ENCODE results near the gene HIPK4. TPM values are rescaled to one million over a fixed set of nuclear protein-coding genes. Genes with fewer than 3 reads are reported as not detected.

Gene HIPK4
- total RNA-seq, 3 donors from 2014 or later (not counting 1 experiment from before 2014, with no cell fraction given), result 0.14 to 0.29 TPM; not detected in 1

- Histone ChIP-seq H3K27ac (ENCODE audit: low read length) (no peak overlapping the region), H3K4me1 (ENCODE audit: control insufficient read depth, insufficient read depth, low read length) (no peaks in the 10 kb centered on the region), H3K4me3 (ENCODE audit: low read length) (no peak overlapping the region), H3K9me3 (ENCODE audit: control insufficient read depth, insufficient read depth, low read length) (no peaks in the 10 kb centered on the region), H3K27me3 (ENCODE audit: control insufficient read depth, insufficient read depth, low read length) (no peaks in the 10 kb centered on the region), H3K36me3 (ENCODE audit: control insufficient read depth, insufficient read depth, low read length) (peaks cover 20% of the 10 kb centered on the region)
- WGBS (ENCODE audit: insufficient coverage), result 96% methylated on average over 16 of the region's 17 CpGs
- intact Hi-C loops (cut with micrococcal nuclease), result no loop called here
- no peaks in the 10 kb centered on the region for H3K9me3 Mint-ChIP-seq
- H3K27ac Mint-ChIP-seq, result no peak overlapping the region
- no peak overlapping the region for H3K4me3 Mint-ChIP-seq
- H3K36me3 Mint-ChIP-seq, result no peaks in the 10 kb centered on the region
- TF ChIP-seq, protein P1, sequence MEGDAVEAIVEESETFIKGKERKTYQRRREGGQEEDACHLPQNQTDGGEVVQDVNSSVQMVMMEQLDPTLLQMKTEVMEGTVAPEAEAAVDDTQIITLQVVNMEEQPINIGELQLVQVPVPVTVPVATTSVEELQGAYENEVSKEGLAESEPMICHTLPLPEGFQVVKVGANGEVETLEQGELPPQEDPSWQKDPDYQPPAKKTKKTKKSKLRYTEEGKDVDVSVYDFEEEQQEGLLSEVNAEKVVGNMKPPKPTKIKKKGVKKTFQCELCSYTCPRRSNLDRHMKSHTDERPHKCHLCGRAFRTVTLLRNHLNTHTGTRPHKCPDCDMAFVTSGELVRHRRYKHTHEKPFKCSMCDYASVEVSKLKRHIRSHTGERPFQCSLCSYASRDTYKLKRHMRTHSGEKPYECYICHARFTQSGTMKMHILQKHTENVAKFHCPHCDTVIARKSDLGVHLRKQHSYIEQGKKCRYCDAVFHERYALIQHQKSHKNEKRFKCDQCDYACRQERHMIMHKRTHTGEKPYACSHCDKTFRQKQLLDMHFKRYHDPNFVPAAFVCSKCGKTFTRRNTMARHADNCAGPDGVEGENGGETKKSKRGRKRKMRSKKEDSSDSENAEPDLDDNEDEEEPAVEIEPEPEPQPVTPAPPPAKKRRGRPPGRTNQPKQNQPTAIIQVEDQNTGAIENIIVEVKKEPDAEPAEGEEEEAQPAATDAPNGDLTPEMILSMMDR (IDR thresholded peaks at IDR 0.05), result no peak
- DNase-seq, result no peak
- H3K27me3 Mint-ChIP-seq (ENCODE audit: low read depth in 2 of 2), result no peaks in the 10 kb centered on the region
- no peak for ATAC-seq
- peaks cover 0 to 5% of the 10 kb centered on the region in 2 donors for H3K4me1 Mint-ChIP-seq
These were observed 13.6 kb downstream of the HIPK4 start for GRCh38 chr19:40376286-40376862.

DNA sequence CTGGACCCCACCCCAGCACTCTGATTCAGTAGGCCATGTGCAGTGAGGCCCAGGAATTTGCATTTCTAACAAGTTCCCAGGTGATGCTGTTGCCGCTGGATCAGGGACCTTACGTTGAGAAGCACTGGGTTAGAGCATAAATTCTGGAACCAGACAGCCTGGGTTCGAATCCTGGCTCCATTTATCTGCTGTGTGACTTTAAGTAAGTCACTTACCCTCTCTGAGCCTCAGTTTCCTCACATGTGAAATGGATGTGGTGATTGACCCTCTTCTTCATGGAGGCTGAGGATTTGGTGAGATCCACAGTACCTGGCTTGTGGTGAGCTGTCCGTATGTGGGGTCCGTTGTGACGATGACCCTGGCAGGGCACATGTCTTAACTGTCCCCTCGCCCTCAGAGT is 15.9 kb downstream of the HIPK4 start:
- Mint-ChIP-seq H3K9me3 (no peaks in the 10 kb centered on the region), H3K4me3 (no peak overlapping the region), H3K4me1 (peaks cover 0 to 5% of the 10 kb centered on the region in 2 donors), H3K27ac (peak overlapping the region in 1 of 2 donors; percentile 23), H3K36me3 (no peaks in the 10 kb centered on the region), H3K27me3 (ENCODE audit: low read depth in 2 of 2) (no peaks in the 10 kb centered on the region)
- Histone ChIP-seq H3K4me3 (ENCODE audit: low read length) (no peak overlapping the region), H3K27me3 (ENCODE audit: control insufficient read depth, insufficient read depth, low read length) (no peaks in the 10 kb centered on the region), H3K36me3 (ENCODE audit: control insufficient read depth, insufficient read depth, low read length) (peaks cover 27% of the 10 kb centered on the region), H3K27ac (ENCODE audit: low read length) (no peak overlapping the region), H3K4me1 (ENCODE audit: control insufficient read depth, insufficient read depth, low read length) (no peaks in the 10 kb centered on the region), H3K9me3 (ENCODE audit: control insufficient read depth, insufficient read depth, low read length) (no peaks in the 10 kb centered on the region)
- no peak for ATAC-seq
- no peak for DNase-seq
- TF ChIP-seq, protein P1 (IDR thresholded peaks at IDR 0.05), result no peak
- 99% methylated on average over 7 of the region's 7 CpGs for WGBS (ENCODE audit: insufficient coverage)
- intact Hi-C loops (cut with micrococcal nuclease), result no loop called here

GRCh38 chr19:40371802-40372122 is 18.2 kb downstream of the HIPK4 start:
- Histone ChIP-seq H3K27me3 (ENCODE audit: control insufficient read depth, insufficient read depth, low read length) (no peaks in the 10 kb centered on the region), H3K4me3 (ENCODE audit: low read length) (no peak overlapping the region), H3K4me1 (ENCODE audit: control insufficient read depth, insufficient read depth, low read length) (no peaks in the 10 kb centered on the region), H3K36me3 (ENCODE audit: control insufficient read depth, insufficient read depth, low read length) (peaks cover 36% of the 10 kb centered on the region), H3K27ac (ENCODE audit: low read length) (no peak overlapping the region), H3K9me3 (ENCODE audit: control insufficient read depth, insufficient read depth, low read length) (no peaks in the 10 kb centered on the region)
- DNase-seq, result no peak
- Mint-ChIP-seq H3K4me1 (peaks cover 0 to 5% of the 10 kb centered on the region in 2 donors), H3K27me3 (ENCODE audit: low read depth in 2 of 2) (no peaks in the 10 kb centered on the region), H3K9me3 (no peaks in the 10 kb centered on the region), H3K4me3 (no peak overlapping the region), H3K27ac (no peak overlapping the region), H3K36me3 (no peaks in the 10 kb centered on the region)
- TF ChIP-seq, protein P1 (IDR thresholded peaks at IDR 0.05), result no peak
- intact Hi-C loops (cut with micrococcal nuclease), result no loop called here
- WGBS (ENCODE audit: insufficient coverage), result 97% methylated on average over 5 of the region's 5 CpGs
- no peak for ATAC-seq
